CD4-positive, alpha-beta memory T cell (primary cell): ENCODE measurements around the gene CEP57L1. TPM values are rescaled to one million over a fixed set of nuclear protein-coding genes. Genes with fewer than 3 reads are reported as not detected.

ENCODE experiments used
- CTCF ChIA-PET: fragments of 350-600 bp; sonication (Branson Sonifier 250); formaldehyde crosslinking; loops from one replicate; lab custom pipeline; 2021; ENCODE audit warnings: inconsistent platforms; ENCODE audit not compliant: partially characterized antibody; lab: Charles Lee
- POLR2A ChIA-PET: fragments of 350-600 bp; sonication (Branson Sonifier 250); formaldehyde crosslinking; loops from one replicate; lab custom pipeline; 2021; ENCODE audit not compliant: partially characterized antibody; lab: Charles Lee
- DNase-seq, 5 donors: peaks; one replicate each; pipeline versions ENCODE4 v3.0.0 to v3.0.0-alpha.2; 2020 to 2022; ENCODE audit warnings: mixed read lengths in 1 of 5
- H3K27ac ChIP-seq: one replicate; pipeline ENCODE4 v1.7.0; 2013; ENCODE audit warnings: low read depth, low read length
- H3K27me3 ChIP-seq: 2 replicates; pipeline ENCODE4 v1.7.0; 2013; ENCODE audit warnings: mild to moderate bottlenecking, low read length, moderate library complexity; ENCODE audit not compliant: insufficient read depth
- H3K36me3 ChIP-seq: 2 replicates; pipeline ENCODE4 v1.7.0; 2013; ENCODE audit warnings: mild to moderate bottlenecking, low read length, moderate library complexity; ENCODE audit not compliant: insufficient read depth
- H3K4me1 ChIP-seq: 2 replicates; pipeline ENCODE4 v1.7.0; 2013; ENCODE audit warnings: mild to moderate bottlenecking, low read length, moderate library complexity; ENCODE audit not compliant: insufficient read depth
- H3K4me3 ChIP-seq, 2 donors: one replicate each; pipeline ENCODE4 v1.7.0; 2013; ENCODE audit warnings: low read length in 2 of 2, mild to moderate bottlenecking in 1 of 2
- H3K9me3 ChIP-seq, 2 donors: one replicate each; pipeline ENCODE4 v1.7.0; 2013; ENCODE audit warnings: low read length in 2 of 2, control low read depth in 1 of 2; ENCODE audit not compliant: control insufficient read depth in 1 of 2
- H3K27ac Mint-ChIP-seq, 7 donors: one replicate each; pipeline ENCODE4 v1.8.0; 2020 to 2021; ENCODE audit warnings: mixed read lengths in 7 of 7, mild to moderate bottlenecking in 6 of 7, inconsistent platforms in 3 of 7, moderate library complexity in 3 of 7
- H3K27me3 Mint-ChIP-seq, 2 donors: one replicate each; pipeline ENCODE4 v1.8.0; 2020 to 2021; ENCODE audit warnings: mixed read lengths in 2 of 2
- H3K36me3 Mint-ChIP-seq, 2 donors: one replicate each; pipeline ENCODE4 v1.8.0; 2020 to 2021; ENCODE audit warnings: mixed read lengths in 2 of 2, inconsistent platforms in 1 of 2, mild to moderate bottlenecking in 1 of 2
- H3K4me1 Mint-ChIP-seq, 4 donors: one replicate each; pipeline ENCODE4 v1.8.0; 2020 to 2021; ENCODE audit warnings: mixed read lengths in 4 of 4, mild to moderate bottlenecking in 1 of 4
- H3K4me3 Mint-ChIP-seq, 8 donors: one replicate each; pipeline ENCODE4 v1.8.0; 2020 to 2021; ENCODE audit warnings: mixed read lengths in 8 of 8, mild to moderate bottlenecking in 7 of 8, moderate library complexity in 6 of 8, inconsistent platforms in 3 of 8
- H3K9me3 Mint-ChIP-seq, 8 donors: one replicate each; pipeline ENCODE4 v1.8.0; 2020 to 2021; ENCODE audit warnings: mixed read lengths in 8 of 8, mild to moderate bottlenecking in 5 of 8, inconsistent platforms in 3 of 8, moderate library complexity in 1 of 8
- intact Hi-C: fragments of 100-400 bp; cut with micrococcal nuclease; formaldehyde crosslinking; loops from one replicate; pipeline ENCODE4 v1.15.1; 2023
- polyA plus RNA-seq, 2 donors: library from polyadenylated mRNA; unstranded; fragments of 300-500 nt; fragmentation: Illumina TruSeq; gene quantifications; one replicate each; pipeline ENCODE4 v1.2.3, GENCODE V29; 2021
- total RNA-seq, 2 experiments: library from RNA; stranded (reverse); gene quantifications; one replicate each; pipeline ENCODE4 v1.2.3, GENCODE V29; 2021

CEP57L1 gene
- total and polyA plus RNA-seq, 4 experiments from 2014 or later = 5.7 to 9.2 (median 6.8) TPM

DNA sequence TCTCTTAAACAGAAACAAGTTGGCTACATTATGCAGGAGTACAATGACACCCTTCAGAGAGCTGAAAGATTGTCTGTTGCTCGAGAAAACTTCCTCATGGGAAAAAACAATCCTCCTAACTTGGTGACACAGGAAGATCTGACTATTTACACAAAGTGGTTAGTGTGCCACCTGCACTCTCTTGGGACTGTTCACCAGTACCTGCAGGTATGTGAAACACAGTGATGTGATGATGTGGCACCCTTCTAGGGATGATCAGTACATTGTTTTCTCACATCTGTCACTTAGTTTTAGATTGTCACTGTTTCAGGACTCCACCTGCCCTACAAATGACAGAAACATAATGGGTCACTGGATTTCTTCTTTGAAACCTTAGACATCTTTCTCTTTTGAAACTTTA lies 101.8 kb downstream of the CEP57L1 start:
- Histone ChIP-seq H3K36me3 (no peaks in the 10 kb centered on the region), H3K27me3 (no peaks in the 10 kb centered on the region), H3K9me3 (no peaks in the 10 kb centered on the region), H3K4me1 (no peaks in the 10 kb centered on the region), H3K4me3 (no peak overlapping the region), H3K27ac (no peak overlapping the region)
- intact Hi-C loops = no loop called here
- Mint-ChIP-seq H3K9me3 (peaks cover 0 to 14% (median 10%) of the 10 kb centered on the region in 8 donors), H3K27me3 (peaks cover 0 to 3% of the 10 kb centered on the region in 2 donors), H3K4me3 (no peak overlapping the region), H3K4me1 (no peaks in the 10 kb centered on the region), H3K36me3 (peaks cover 5 to 6% of the 10 kb centered on the region in 2 donors), H3K27ac (no peak overlapping the region)
- ChIA-PET CTCF (interaction anchor here (1.1 to 3.1 kb wide), 3 partner anchors 10 to 842 kb away, joined by 3 to 13 read pairs (median 4); partner anchors contain the start of gene CD164), POLR2A (no interaction called here)
- no peak for DNase-seq

DNA sequence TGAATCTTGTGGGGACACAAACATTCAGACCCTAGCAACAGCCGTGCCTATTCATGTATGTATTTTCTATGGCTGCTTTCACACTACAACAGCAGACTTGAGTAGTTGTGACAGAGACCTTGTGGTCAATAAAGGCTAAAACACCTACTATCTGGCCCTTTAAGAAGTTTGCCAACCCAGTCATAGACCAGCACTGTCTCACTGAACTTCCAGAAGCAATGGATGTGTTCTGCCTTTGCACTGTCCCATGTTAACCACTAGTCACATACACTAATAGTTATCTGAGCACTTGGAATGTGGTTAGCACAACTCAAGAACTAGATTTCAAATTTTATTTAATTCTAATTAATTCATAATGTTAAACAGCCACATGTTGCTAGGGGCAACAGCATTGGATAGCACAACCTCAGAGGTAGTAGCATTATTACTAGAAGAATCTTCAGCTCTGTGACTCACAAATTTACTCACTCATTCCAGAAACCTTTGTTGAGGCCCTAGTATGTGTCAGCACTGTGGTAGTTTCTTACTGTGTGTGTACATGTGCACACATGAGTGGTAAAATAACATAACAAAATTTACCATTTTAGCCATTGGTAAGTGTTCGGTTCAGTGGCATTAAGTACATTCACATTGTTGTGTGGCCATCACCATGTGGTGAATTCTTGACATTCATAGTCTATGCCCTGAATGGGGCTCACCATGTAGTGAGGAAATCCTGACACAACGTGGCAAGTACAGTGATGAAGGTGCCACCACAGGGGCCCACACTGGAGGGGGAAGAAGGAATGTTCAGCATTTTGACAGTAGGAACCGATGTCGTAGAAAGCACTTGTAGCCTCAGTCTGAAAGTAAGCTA lies 107.3 kb downstream of the CEP57L1 start:
- Mint-ChIP-seq H3K36me3 (no peaks in the 10 kb centered on the region), H3K27me3 (no peaks in the 10 kb centered on the region), H3K27ac (no peak overlapping the region), H3K4me1 (no peaks in the 10 kb centered on the region), H3K4me3 (no peak overlapping the region), H3K9me3 (peaks cover 0 to 3% (median 0%) of the 10 kb centered on the region in 8 donors)
- Histone ChIP-seq H3K27me3 (no peaks in the 10 kb centered on the region), H3K27ac (no peak overlapping the region), H3K4me3 (no peak overlapping the region), H3K9me3 (no peaks in the 10 kb centered on the region), H3K4me1 (no peaks in the 10 kb centered on the region), H3K36me3 (no peaks in the 10 kb centered on the region)
- CTCF ChIA-PET = no interaction called here
- no peak for DNase-seq
- POLR2A ChIA-PET = interaction anchor here (0.6 kb wide), 1 partner anchor 21 kb away, joined by 3 read pairs; no protein-coding TSS in a partner anchor
- intact Hi-C loops = no loop called here

- Mint-ChIP-seq H3K4me1 (no peaks in the 10 kb centered on the region), H3K9me3 (peaks cover 0 to 3% (median 0%) of the 10 kb centered on the region in 8 donors), H3K27me3 (no peaks in the 10 kb centered on the region), H3K4me3 (no peak overlapping the region), H3K27ac (no peak overlapping the region), H3K36me3 (no peaks in the 10 kb centered on the region)
- Histone ChIP-seq H3K4me3 (no peak overlapping the region), H3K36me3 (no peaks in the 10 kb centered on the region), H3K27me3 (no peaks in the 10 kb centered on the region), H3K4me1 (no peaks in the 10 kb centered on the region), H3K9me3 (no peaks in the 10 kb centered on the region), H3K27ac (no peak overlapping the region)
- intact Hi-C loops = no loop called here
- DNase-seq = no peak
- ChIA-PET CTCF (interaction anchor here (1.0 kb wide), 1 partner anchor 16 kb away, joined by 3 read pairs; no protein-coding TSS in a partner anchor), POLR2A (no interaction called here)
Observed at GRCh38 chr6:109204511-109204910, 109.2 kb downstream of the CEP57L1 start.

DNA sequence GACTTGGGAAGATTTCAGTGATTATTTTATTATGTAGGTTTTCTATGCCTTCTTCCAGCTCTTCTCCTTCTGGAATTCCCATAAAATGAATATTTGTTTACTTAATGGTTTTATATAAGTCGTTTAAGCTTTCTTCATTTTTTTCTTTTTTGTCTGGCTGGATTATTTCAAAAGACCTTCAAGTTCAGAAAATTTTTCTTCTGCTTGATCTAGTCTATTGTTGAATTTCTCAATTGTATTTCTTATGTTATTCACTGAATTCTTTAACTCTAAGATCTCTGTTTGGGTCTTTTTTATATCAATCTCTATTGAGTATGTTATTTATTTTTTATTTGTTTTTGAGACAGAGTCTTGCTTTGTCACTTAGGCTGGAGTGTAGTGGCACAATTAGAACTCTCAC lies 117.4 kb downstream of the CEP57L1 start:
- Mint-ChIP-seq H3K4me3 (no peak overlapping the region), H3K27ac (no peak overlapping the region), H3K4me1 (no peaks in the 10 kb centered on the region), H3K36me3 (peaks cover 6 to 7% of the 10 kb centered on the region in 2 donors), H3K9me3 (peaks cover 5 to 33% (median 23%) of the 10 kb centered on the region in 8 donors), H3K27me3 (peaks cover 16% of the 10 kb centered on the region in 2 donors)
- intact Hi-C loops = no loop called here
- no peak for DNase-seq
- H3K9me3 ChIP-seq = no peaks in the 10 kb centered on the region
- no peak overlapping the region for H3K27ac ChIP-seq
- H3K36me3 ChIP-seq = no peaks in the 10 kb centered on the region
- no peaks in the 10 kb centered on the region for H3K27me3 ChIP-seq
- ChIA-PET POLR2A (no interaction called here), CTCF (no interaction called here)
- no peaks in the 10 kb centered on the region for H3K4me1 ChIP-seq
- no peak overlapping the region for H3K4me3 ChIP-seq

Other genes starting within 250 kb of the CEP57L1 start
- gene ARMC2, start 247.1 kb upstream of the CEP57L1 start, total RNA-seq = 10 to 100 TPM; 10.7 to 11.2 TPM
- gene ARMC2, start 247.1 kb upstream of the CEP57L1 start, polyA plus RNA-seq = 1 to 10 TPM; 3.2 to 3.3 TPM
- 10 to 100 TPM; 45.7 to 47.3 TPM for gene SESN1, start 661 bp upstream of the CEP57L1 start, total RNA-seq
- 10 to 100 TPM; 37.0 to 51.7 TPM for gene SESN1, start 661 bp upstream of the CEP57L1 start, polyA plus RNA-seq